Measurements from ENCODE around the gene NCS1.

NCS1 gene

DNA sequence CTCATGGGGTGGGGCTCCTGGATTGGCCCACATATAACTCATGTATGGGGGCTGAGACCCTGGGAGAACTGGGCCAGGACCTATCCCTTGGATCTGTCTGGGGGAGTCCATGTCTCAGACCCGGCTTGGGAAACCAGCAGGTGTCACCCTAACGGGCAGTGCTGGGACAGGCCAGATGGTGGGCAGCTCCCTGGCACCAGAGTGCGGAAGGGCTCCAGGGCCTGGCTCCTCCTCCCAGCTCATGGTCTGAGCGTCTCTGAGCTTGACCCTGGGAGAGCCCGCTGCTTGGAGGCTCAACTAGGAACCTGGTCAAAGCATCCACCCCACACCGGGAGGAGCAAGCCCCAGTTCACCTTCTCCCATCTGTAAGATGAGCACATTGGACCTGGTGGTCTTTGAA is 15.5 kb upstream of the NCS1 start:
- no peak overlapping the region for H3K4me3 ChIP-seq (ENCODE audit: low read length)
- DNase-seq (ENCODE audit: low read depth) = no peak
- TF ChIP-seq, protein P1, sequence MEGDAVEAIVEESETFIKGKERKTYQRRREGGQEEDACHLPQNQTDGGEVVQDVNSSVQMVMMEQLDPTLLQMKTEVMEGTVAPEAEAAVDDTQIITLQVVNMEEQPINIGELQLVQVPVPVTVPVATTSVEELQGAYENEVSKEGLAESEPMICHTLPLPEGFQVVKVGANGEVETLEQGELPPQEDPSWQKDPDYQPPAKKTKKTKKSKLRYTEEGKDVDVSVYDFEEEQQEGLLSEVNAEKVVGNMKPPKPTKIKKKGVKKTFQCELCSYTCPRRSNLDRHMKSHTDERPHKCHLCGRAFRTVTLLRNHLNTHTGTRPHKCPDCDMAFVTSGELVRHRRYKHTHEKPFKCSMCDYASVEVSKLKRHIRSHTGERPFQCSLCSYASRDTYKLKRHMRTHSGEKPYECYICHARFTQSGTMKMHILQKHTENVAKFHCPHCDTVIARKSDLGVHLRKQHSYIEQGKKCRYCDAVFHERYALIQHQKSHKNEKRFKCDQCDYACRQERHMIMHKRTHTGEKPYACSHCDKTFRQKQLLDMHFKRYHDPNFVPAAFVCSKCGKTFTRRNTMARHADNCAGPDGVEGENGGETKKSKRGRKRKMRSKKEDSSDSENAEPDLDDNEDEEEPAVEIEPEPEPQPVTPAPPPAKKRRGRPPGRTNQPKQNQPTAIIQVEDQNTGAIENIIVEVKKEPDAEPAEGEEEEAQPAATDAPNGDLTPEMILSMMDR (IDR thresholded peaks at IDR 0.05; ENCODE audit: insufficient read depth, low read depth, low read length, missing control alignments) = no peak

DNA sequence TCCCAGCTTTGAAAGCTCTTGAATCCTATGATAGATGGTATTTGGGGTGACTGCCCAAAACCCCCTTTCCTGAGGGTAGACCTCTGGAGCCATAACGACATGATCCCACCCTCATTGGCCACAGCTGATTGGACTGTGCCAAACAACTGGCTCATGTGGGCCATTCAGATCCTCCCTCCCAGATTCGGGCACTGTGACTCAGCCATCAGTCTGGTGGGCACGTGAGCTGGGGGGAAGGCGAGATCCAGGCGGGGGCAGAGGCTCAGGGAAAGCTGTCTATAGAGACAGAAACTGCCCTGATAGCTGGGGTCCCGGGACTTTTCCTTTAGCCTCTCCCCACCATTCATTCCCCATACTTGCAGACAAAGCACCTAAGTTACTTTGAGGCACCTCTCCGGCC is 15.1 kb upstream of the NCS1 start:
- DNase-seq (ENCODE audit: low read depth) = no peak
- TF ChIP-seq, protein P1 (IDR thresholded peaks at IDR 0.05; ENCODE audit: insufficient read depth, low read depth, low read length, missing control alignments) = no peak
- no peak overlapping the region for H3K4me3 ChIP-seq (ENCODE audit: low read length)

DNA sequence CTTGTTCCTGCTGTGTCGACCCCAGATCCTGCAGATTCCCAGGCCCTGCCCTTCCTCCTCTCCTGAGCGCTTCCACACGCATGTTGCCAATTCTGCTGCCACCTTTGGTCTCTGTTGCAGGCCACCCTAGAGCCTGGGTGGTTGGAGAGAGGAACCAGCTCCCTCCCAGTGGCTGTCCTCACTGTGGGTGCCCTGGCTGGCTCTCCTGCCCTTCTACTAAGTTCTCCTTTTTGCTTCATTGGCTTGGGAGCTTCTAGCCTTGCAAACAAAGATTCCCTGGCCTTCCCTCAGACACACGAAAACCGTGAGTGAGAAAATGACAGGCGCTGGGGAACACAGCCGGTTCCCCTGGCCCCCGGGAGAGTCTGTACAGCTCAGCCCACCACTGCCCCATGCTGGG is 14.2 kb upstream of the NCS1 start:
- TF ChIP-seq, protein P1 (IDR thresholded peaks at IDR 0.05; ENCODE audit: insufficient read depth, low read depth, low read length, missing control alignments) = no peak
- no peak for DNase-seq (ENCODE audit: low read depth)
- H3K4me3 ChIP-seq (ENCODE audit: low read length) = no peak overlapping the region

GRCh38 chr9:130159057-130159456 is 13.1 kb upstream of the NCS1 start:
- no peak for DNase-seq (ENCODE audit: low read depth)
- TF ChIP-seq, protein P1 (IDR thresholded peaks at IDR 0.05; ENCODE audit: insufficient read depth, low read depth, low read length, missing control alignments) = no peak
- H3K4me3 ChIP-seq (ENCODE audit: low read length) = no peak overlapping the region

DNA sequence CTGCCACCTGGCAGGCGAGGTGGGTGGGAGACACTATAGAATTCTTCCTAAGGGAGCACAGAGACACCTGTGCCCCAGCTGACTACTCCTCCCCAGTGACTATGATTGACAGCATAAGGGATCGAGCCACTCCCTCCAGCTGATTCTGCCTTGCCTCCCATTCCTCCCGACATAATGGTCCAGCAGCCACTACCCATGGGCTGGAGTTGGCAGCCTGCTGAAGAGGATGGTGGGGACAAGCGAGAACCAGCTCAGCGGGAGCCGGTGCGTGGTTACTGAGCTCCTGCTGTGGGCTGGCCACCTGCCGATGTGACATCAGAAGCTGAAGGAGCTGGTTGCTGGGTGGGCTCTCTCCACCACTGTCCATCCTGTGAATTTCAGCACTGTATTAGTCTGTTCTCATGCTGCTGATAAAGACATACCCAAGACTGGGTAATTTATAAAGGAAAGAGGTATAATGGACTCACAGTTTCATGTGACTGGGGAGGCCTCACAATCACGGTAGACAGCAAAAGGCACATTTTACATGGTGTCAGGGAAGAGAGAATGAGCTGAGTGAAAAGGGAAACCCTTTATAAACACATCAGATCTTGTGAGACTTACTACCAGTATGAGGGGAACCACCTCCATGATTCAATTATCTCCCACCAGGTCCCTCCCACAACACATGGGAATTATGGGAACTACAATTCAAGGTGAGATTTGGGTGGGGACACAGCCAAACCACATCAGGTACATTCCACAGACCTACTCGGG is 12.1 kb upstream of the NCS1 start:
- TF ChIP-seq, protein P1 (IDR thresholded peaks at IDR 0.05; ENCODE audit: insufficient read depth, low read depth, low read length, missing control alignments) = no peak
- H3K4me3 ChIP-seq (ENCODE audit: low read length) = no peak overlapping the region
- no peak for DNase-seq (ENCODE audit: low read depth)

DNA sequence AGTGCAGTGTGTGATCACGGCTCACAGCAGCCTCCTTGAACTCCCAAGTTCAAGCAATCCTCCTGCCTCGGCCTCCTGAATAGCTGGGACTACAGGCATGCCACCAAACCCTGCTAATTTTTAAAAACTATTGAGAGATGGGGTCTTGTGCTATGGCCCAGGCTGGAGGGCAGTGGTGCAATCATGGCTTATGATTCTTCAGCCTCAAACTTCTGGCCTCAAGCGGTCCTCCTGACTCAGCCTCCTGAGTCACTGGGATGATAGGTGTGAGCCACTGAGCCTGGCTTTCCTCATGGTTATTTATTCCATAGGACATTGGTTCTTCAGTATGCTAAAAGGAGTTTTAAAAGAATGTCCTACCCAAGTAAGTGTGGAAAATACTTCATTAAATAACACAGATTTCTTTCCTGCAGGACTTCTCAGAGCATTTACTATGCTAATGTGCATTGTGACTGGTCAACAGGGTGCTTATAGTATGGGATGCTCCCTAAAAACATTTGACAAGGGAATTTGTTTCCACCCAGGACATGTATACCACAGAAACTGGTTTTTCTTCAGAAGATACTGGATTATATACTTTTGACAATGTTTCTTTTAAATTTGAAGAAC is 11.2 kb upstream of the NCS1 start:
- no peak overlapping the region for H3K4me3 ChIP-seq (ENCODE audit: low read length)
- TF ChIP-seq, protein P1 (IDR thresholded peaks at IDR 0.05; ENCODE audit: insufficient read depth, low read depth, low read length, missing control alignments) = no peak
- DNase-seq (ENCODE audit: low read depth) = no peak

GRCh38 chr9:130165579-130165978 is 6.6 kb upstream of the NCS1 start:
- TF ChIP-seq, protein P1 (IDR thresholded peaks at IDR 0.05; ENCODE audit: insufficient read depth, low read depth, low read length, missing control alignments) = no peak
- DNase-seq (ENCODE audit: low read depth) = no peak
- H3K4me3 ChIP-seq (ENCODE audit: low read length) = no peak overlapping the region

All from epithelial cell of esophagus (primary cell).